PFSK-1 (cell line): Measurements from ENCODE around the gene EFNA5.

Experiments
- POLR2AphosphoS5 ChIP-seq: IDR thresholded peaks from 2 replicates; pipeline ENCODE4 v1.6.1; 2012; ENCODE audit warnings: low read depth, mild to moderate bottlenecking, control low read depth, low read length, moderate library complexity
- SIN3A ChIP-seq: IDR thresholded peaks from 2 replicates; pipeline ENCODE4 v1.6.1; 2012; ENCODE audit warnings: mild to moderate bottlenecking, low read length, moderate library complexity, borderline replicate concordance; ENCODE audit not compliant: insufficient read depth
- TAF1 ChIP-seq: IDR thresholded peaks from 2 replicates; pipeline ENCODE4 v1.6.1; 2012; ENCODE audit warnings: low read length, control low read depth, borderline replicate concordance; ENCODE audit not compliant: insufficient read depth

- TF ChIP-seq SIN3A, result no peak
- TF ChIP-seq TAF1, result no peak
- no peak for TF ChIP-seq POLR2AphosphoS5
These were observed 122.3 kb downstream of the EFNA5 start for GRCh38 chr5:107548477-107548876.
